HepG2 (cell line): ENCODE measurements around the gene MYOC. TPM values are rescaled to one million over a fixed set of nuclear protein-coding genes. Genes with fewer than 3 reads are reported as not detected.

Experiments
- ATAC-seq: fragments of 200-7000 bp; cut with Tn5 transposase; 3 replicates; pipeline ENCODE4 v1.9.1; 2020; ENCODE audit warnings: mild to moderate bottlenecking, moderate library complexity
- Bru-seq: library from RNA; stranded (reverse); fragments of 400-500 nt; gene quantifications from one replicate; lab custom pipeline; 2021; lab: Mats Ljungman, UMichigan
- BruChase-seq, 2 experiments: library from RNA; stranded (reverse); fragments of 400-500 nt; gene quantifications; one replicate each; lab custom pipeline; 2021; lab: Mats Ljungman, UMichigan
- BruUV-seq: library from RNA; stranded (reverse); fragments of 400-500 nt; replicated peaks from 2 replicates; lab custom pipeline; 2021; lab: Mats Ljungman, UMichigan
- CTCF ChIA-PET: fragments of 300-600 bp; formaldehyde crosslinking; extraction: SDS; loops from one replicate; lab custom pipeline; 2021; ENCODE audit warnings: low total read pairs, inconsistent platforms, low intra/inter-chr PET ratio; lab: Yijun Ruan, JAX
- POLR2A ChIA-PET: fragments of 350-600 bp; sonication (Branson Sonifier 250); formaldehyde crosslinking; loops from one replicate; lab custom pipeline; 2020; ENCODE audit warnings: antibody characterized with exemption, inconsistent platforms; lab: Yijun Ruan, JAX
- DNase-seq: peaks from one replicate; pipeline ENCODE4 v3.0.0-alpha.2; 2015; ENCODE audit warnings: low spot score
- FAIRE-seq: peaks from 3 replicates; lab custom pipeline; 2011; peaks lifted over from hg19 to GRCh38; lab: Jason Lieb, UNC
- H2AFZ ChIP-seq: one replicate; pipeline ENCODE4 v1.6.1; 2011; ENCODE audit warnings: low read length, inconsistent platforms
- H3K27ac ChIP-seq: fragments of 300-600 bp; 3 replicates; pipeline ENCODE4 v1.8.0; 2011; ENCODE audit warnings: mixed run types, mild to moderate bottlenecking, mixed read lengths, low read length, inconsistent platforms; ENCODE audit not compliant: insufficient read depth; ENCODE audit errors: extremely low read length
- H3K27me3 ChIP-seq, 2 experiments: fragments of 200-600 bp in 1 of 2; 2 replicates in 1 of 2; 3 replicates in 1 of 2; pipeline versions ENCODE4 v1.6.0 to v1.8.0; 2011; ENCODE audit warnings: low read length in 2 of 2, mild to moderate bottlenecking in 2 of 2, moderate library complexity in 2 of 2, inconsistent platforms in 1 of 2; ENCODE audit not compliant: insufficient read depth in 2 of 2, control insufficient read depth in 1 of 2
- H3K36me3 ChIP-seq, 2 experiments: fragments of 200-600 bp in 1 of 2; replicated peaks in 1 of 2; 2 replicates in 1 of 2; 3 replicates in 1 of 2; pipeline versions ENCODE4 v1.5.1 to v1.8.0; 2011; ENCODE audit warnings: low read length in 2 of 2, inconsistent platforms in 1 of 2; ENCODE audit not compliant: insufficient read depth in 2 of 2, control insufficient read depth in 1 of 2
- H3K4me1 ChIP-seq: 2 replicates; pipeline ENCODE4 v1.5.1; 2012; ENCODE audit warnings: low read length, inconsistent platforms; ENCODE audit not compliant: insufficient read depth
- H3K4me2 ChIP-seq: 2 replicates; pipeline ENCODE4 v1.6.0; 2011; ENCODE audit warnings: low read depth, low read length, inconsistent platforms
- H3K4me3 ChIP-seq, 3 experiments: fragments of 200-600 bp in 1 of 3; sonication (generic), shearing (Covaris generic) in 1 of 3; replicated peaks in 1 of 3; 2 replicates each; pipeline ENCODE4 v1.5.1; 2011 to 2016; ENCODE audit warnings: low read length in 3 of 3, inconsistent platforms in 2 of 3, low read depth in 2 of 3, mild to moderate bottlenecking in 2 of 3, control low read depth in 1 of 3, mixed read lengths in 1 of 3; ENCODE audit not compliant: insufficient read depth in 1 of 3
- H3K79me2 ChIP-seq: one replicate; pipeline ENCODE4 v1.6.1; 2011; ENCODE audit warnings: low read length, inconsistent platforms; ENCODE audit not compliant: insufficient read depth
- H3K9ac ChIP-seq: 2 replicates; pipeline ENCODE4 v1.6.0; 2011; ENCODE audit warnings: mild to moderate bottlenecking, low read depth, low read length, inconsistent platforms; ENCODE audit not compliant: insufficient read depth
- H3K9me3 ChIP-seq: 2 replicates; pipeline ENCODE4 v1.5.1; 2012; ENCODE audit warnings: mild to moderate bottlenecking, low read length
- H4K20me1 ChIP-seq: 2 replicates; pipeline ENCODE4 v1.6.0; 2011; ENCODE audit warnings: inconsistent platforms, mild to moderate bottlenecking, low read length, moderate library complexity; ENCODE audit not compliant: insufficient read depth
- SIN3A ChIP-seq: IDR thresholded peaks from 2 replicates; pipeline ENCODE4 v1.6.1; 2011; ENCODE audit warnings: low read depth, mild to moderate bottlenecking, control low read depth, low read length, borderline replicate concordance
- TOE1 ChIP-seq: sonication (generic); formaldehyde crosslinking; IDR thresholded peaks from 2 replicates; pipeline ENCODE4 v1.4.0; 2020; ENCODE audit warnings: mild to moderate bottlenecking, missing genetic modification reagents
- ZMYM3 ChIP-seq: sonication (generic); formaldehyde crosslinking; IDR thresholded peaks from 2 replicates; pipeline ENCODE4 v1.5.1; 2020; ENCODE audit warnings: mild to moderate bottlenecking, missing genetic modification reagents
- ZNF275 ChIP-seq: sonication (generic); formaldehyde crosslinking; IDR thresholded peaks from 2 replicates; pipeline ENCODE4 v1.8.0; 2022; ENCODE audit warnings: missing genetic modification reagents, mild to moderate bottlenecking, inconsistent platforms, borderline replicate concordance
- ZNF556 ChIP-seq: sonication (generic); formaldehyde crosslinking; IDR thresholded peaks from 2 replicates; pipeline ENCODE4 v1.4.0; 2020; ENCODE audit warnings: mild to moderate bottlenecking, missing genetic modification reagents, borderline replicate concordance
- ZNF567 ChIP-seq: sonication (generic); formaldehyde crosslinking; IDR thresholded peaks from 2 replicates; pipeline ENCODE4 v1.8.1; 2023; ENCODE audit warnings: mild to moderate bottlenecking, missing genetic modification reagents, borderline replicate concordance
- ZNF724P ChIP-seq: sonication (generic); formaldehyde crosslinking; IDR thresholded peaks from 2 replicates; pipeline ENCODE4 v1.8.0; 2022; ENCODE audit warnings: missing genetic modification reagents, borderline replicate concordance
- WGBS: methylation state at CpG from one replicate; pipeline ENCODE4 v1.1.6; 2017; ENCODE audit warnings: low lambda C conversion rate; 5-methylcytosine and 5-hydroxymethylcytosine counted together
- in situ Hi-C: cut with HindIII; loops from 2 replicates; pipeline ENCODE4 v1.10.0; 2017; ENCODE audit warnings: low pct_unique_long_range_greater_than_20kb; ENCODE audit not compliant: extremely low pct_ligation_motif_present
- intact Hi-C: fragments of 100-400 bp; cut with micrococcal nuclease; formaldehyde crosslinking; loops from one replicate; pipeline ENCODE4 v1.10.0; 2022; ENCODE audit not compliant: unreplicated experiment
- long read RNA-seq, 2 experiments: library from RNA in 1 of 2; library from polyadenylated mRNA in 1 of 2; stranded (forward) in 1 of 2; unstranded in 1 of 2; transcript quantifications; one replicate each; pipeline ENCODE4 v2.0.0, GENCODE V29; 2019 to 2022
- polyA minus RNA-seq, 3 experiments: library from RNA; depleted of rRNA, polyadenylated mRNA; stranded (reverse); fragments of >200 nt; gene quantifications; 2 replicates each; pipeline ENCODE4 v1.2.3, GENCODE V29; 2011; ENCODE audit warnings: low replicate concordance in 1 of 3
- polyA plus RNA-seq, 8 experiments: library from polyadenylated mRNA; depleted of rRNA in 3 of 8; stranded (reverse) in 7 of 8; unstranded in 1 of 8; fragments of >200 nt; fragmentation: Illumina TruSeq in 4 of 8; extraction: Trizol in 4 of 8; gene quantifications; 2 replicates each; pipeline versions ENCODE4 v1.2.1 to v1.2.3, GENCODE V29; 2011 to 2016; ENCODE audit warnings: low read depth in 4 of 8, missing spikeins in 1 of 8, mixed read lengths in 1 of 8; ENCODE audit not compliant: insufficient read depth in 1 of 8
- total RNA-seq, 5 experiments: library from RNA; depleted of rRNA; stranded (reverse); fragments of >200 nt; fragmentation: Illumina TruSeq; extraction: Trizol; gene quantifications; 2 replicates each; pipeline ENCODE4 v1.2.3, GENCODE V29; 2016; ENCODE audit warnings: low read depth in 1 of 5

The MYOC gene
- total RNA-seq (2016; rRNA removed; fragmentation: Illumina TruSeq; extraction: Trizol) (not detected in 2 replicates), polyA plus RNA-seq (2011; rRNA removed) (not detected in 2 replicates), polyA minus RNA-seq (2011; rRNA and poly(A)+ RNA removed; ENCODE audit: low replicate concordance) (not detected in 2 replicates), Bru-seq, nascent RNA (not detected), BruChase-seq, experiment 1, labeled RNA remaining after a 6-hour chase (percentile 4 among the genes with signal in this experiment), BruChase-seq, experiment 2, labeled RNA remaining after a 2-hour chase (percentile 6 among the genes with signal in this experiment)
- total RNA-seq (2016; cell fraction: cytosol; rRNA removed; fragmentation: Illumina TruSeq; extraction: Trizol; ENCODE audit: low read depth): not detected in 2 replicates
- total RNA-seq (2016; cell fraction: insoluble cytoplasmic fraction; rRNA removed; fragmentation: Illumina TruSeq; extraction: Trizol): not detected in 2 replicates
- total RNA-seq (2016; cell fraction: membrane; rRNA removed; fragmentation: Illumina TruSeq; extraction: Trizol): not detected in 2 replicates
- not detected in 2 replicates for total RNA-seq (2016; cell fraction: nucleus; rRNA removed; fragmentation: Illumina TruSeq; extraction: Trizol)
- not detected in 2 replicates for polyA plus RNA-seq (2011; cell fraction: cytosol; rRNA removed)
- 0.10 TPM in 1 of 2 replicates, not detected in the other for polyA plus RNA-seq (2011; cell fraction: nucleus; rRNA removed)
- polyA plus RNA-seq (2012): not detected in 2 replicates
- not detected in 2 replicates for polyA plus RNA-seq (2016; cell fraction: cytosol; fragmentation: Illumina TruSeq; extraction: Trizol; ENCODE audit: low read depth)
- polyA plus RNA-seq (2016; cell fraction: insoluble cytoplasmic fraction; fragmentation: Illumina TruSeq; extraction: Trizol; ENCODE audit: low read depth): not detected in 2 replicates
- not detected in 2 replicates for polyA plus RNA-seq (2016; cell fraction: membrane; fragmentation: Illumina TruSeq; extraction: Trizol; ENCODE audit: low read depth)
- polyA plus RNA-seq (2016; cell fraction: nucleus; fragmentation: Illumina TruSeq; extraction: Trizol; ENCODE audit: insufficient read depth, low read depth): not detected in 2 replicates
- not detected in 2 replicates for polyA minus RNA-seq (2011; cell fraction: cytosol; rRNA and poly(A)+ RNA removed)
- not detected in 2 replicates for polyA minus RNA-seq (2011; cell fraction: nucleus; rRNA and poly(A)+ RNA removed)
- long read RNA-seq, experiment 1: 0 reads
- long read RNA-seq, experiment 2: 0 reads

GRCh38 chr1:171652234-171652822 lies at the start of gene MYOC:
MYOC (minus strand) TSS chr1:171652688; CDS start chr1:171652611, 77 bp downstream.
- intact Hi-C loops: no loop called here

More at GRCh38 chr1:171652234-171652822, at the start of gene MYOC:
- Histone ChIP-seq H3K27ac (no peak within 1 kb of the TSS), H4K20me1 (no peaks in the 10 kb centered on the region), H3K4me3 (no peak within 1 kb of the TSS), H3K9me3 (no peaks in the 10 kb centered on the region), H3K9ac (no peak within 1 kb of the TSS), H3K4me1 (peaks cover 20% of the 10 kb centered on the region), H3K4me2 (no peak within 1 kb of the TSS), H3K36me3 (no peaks in the 10 kb centered on the region), H3K27me3 (peaks cover 1 to 5% of the 10 kb centered on the region in 2 experiments; a peak in 3 of 5 replicates), H3K79me2 (no peaks in the 10 kb centered on the region), H2AFZ (peak within 1 kb of the TSS; percentile 72)
- in situ Hi-C loops: no loop called here
- DNase-seq (no peak), FAIRE-seq (no peak), ATAC-seq (peak; percentile 13; the same call in 1 of the 3 replicates)
- POLR2A ChIA-PET: no interaction called here
- no TSS peak for BruUV-seq
- WGBS: 36% methylated on average over 5 of the region's 8 CpGs
- CTCF ChIA-PET: no interaction called here
- TF ChIP-seq TOE1 (CRISPR knock-in tag) (no peak), ZNF275 (CRISPR knock-in tag) (no peak), ZNF724P (CRISPR knock-in tag) (no peak), SIN3A (no peak), ZNF556 (CRISPR knock-in tag) (no peak), ZNF567 (CRISPR knock-in tag) (no peak), ZMYM3 (no peak)
